HepG2 (cell line): ENCODE measurements around the gene ATP6V1G2. TPM values are rescaled to one million over a fixed set of nuclear protein-coding genes. Genes with fewer than 3 reads are reported as not detected.

Source experiments
- BRD4 ChIP-seq: sonication (generic); formaldehyde crosslinking; IDR thresholded peaks from 2 replicates; pipeline ENCODE4 v1.4.0; 2020; ENCODE audit warnings: missing genetic modification reagents
- EED ChIP-seq: sonication (generic); formaldehyde crosslinking; IDR thresholded peaks from 2 replicates; pipeline ENCODE4 v1.5.0; 2020; ENCODE audit warnings: mild to moderate bottlenecking, missing genetic modification reagents
- GTF2F1 ChIP-seq: fragments of 150-350 bp; IDR thresholded peaks from 2 replicates; pipeline ENCODE4 v1.6.1; 2014; ENCODE audit warnings: low read length
- HOXA3 ChIP-seq: sonication (generic); formaldehyde crosslinking; IDR thresholded peaks from 2 replicates; pipeline ENCODE4 v1.5.0; 2020; ENCODE audit warnings: missing genetic modification reagents
- MAFF ChIP-seq: IDR thresholded peaks from 2 replicates; pipeline ENCODE4 v1.6.1; 2011; ENCODE audit warnings: low read depth, low read length, improper control_type of control experiment
- MATR3 ChIP-seq: sonication (generic); formaldehyde crosslinking; IDR thresholded peaks from 2 replicates; pipeline ENCODE4 v1.4.0; 2020; ENCODE audit warnings: missing genetic modification reagents
- MAZ ChIP-seq, 2 experiments: sonication (generic) in 1 of 2; formaldehyde crosslinking in 1 of 2; IDR thresholded peaks; 2 replicates each; pipeline versions ENCODE4 v1.5.0 to v1.6.1; 2012 to 2020; ENCODE audit warnings: low read depth in 2 of 2, mild to moderate bottlenecking in 2 of 2, borderline replicate concordance in 1 of 2, improper control_type of control experiment in 1 of 2, low read length in 1 of 2, missing genetic modification reagents in 1 of 2, moderate library complexity in 1 of 2
- MTA3 ChIP-seq: sonication (generic); formaldehyde crosslinking; IDR thresholded peaks from 2 replicates; pipeline ENCODE4 v1.4.0; 2020; ENCODE audit warnings: missing genetic modification reagents
- PITX1 ChIP-seq: sonication (generic); formaldehyde crosslinking; IDR thresholded peaks from 2 replicates; pipeline ENCODE4 v1.5.1; 2020; ENCODE audit warnings: mild to moderate bottlenecking, missing genetic modification reagents
- SKI ChIP-seq: fragments of 450-650 bp; IDR thresholded peaks from one replicate; pipeline ENCODE4 v1.6.1; 2018; ENCODE audit warnings: mild to moderate bottlenecking; ENCODE audit not compliant: partially characterized antibody
- SNAPC2 ChIP-seq: sonication (generic); formaldehyde crosslinking; IDR thresholded peaks from 2 replicates; pipeline ENCODE4 v1.8.1; 2022; ENCODE audit warnings: mild to moderate bottlenecking, missing genetic modification reagents
- SP5 ChIP-seq: IDR thresholded peaks from 2 replicates; pipeline ENCODE4 v1.6.1; 2016; ENCODE audit warnings: low read depth, borderline replicate concordance
- TOE1 ChIP-seq: sonication (generic); formaldehyde crosslinking; IDR thresholded peaks from 2 replicates; pipeline ENCODE4 v1.4.0; 2020; ENCODE audit warnings: mild to moderate bottlenecking, missing genetic modification reagents
- ZFP36L2 ChIP-seq: sonication (generic); formaldehyde crosslinking; IDR thresholded peaks from 2 replicates; pipeline ENCODE4 v1.4.0; 2020; ENCODE audit warnings: missing genetic modification reagents
- ZNF136 ChIP-seq: sonication (generic); formaldehyde crosslinking; IDR thresholded peaks from 2 replicates; pipeline ENCODE4 v1.8.1; 2022; ENCODE audit warnings: low read depth, mild to moderate bottlenecking, moderate library complexity, missing genetic modification reagents
- ZNF180 ChIP-seq: sonication (generic); formaldehyde crosslinking; IDR thresholded peaks from 2 replicates; pipeline ENCODE4 v1.4.0; 2020; ENCODE audit warnings: low read depth, missing genetic modification reagents, borderline replicate concordance
- ZNF225 ChIP-seq: sonication (generic); formaldehyde crosslinking; IDR thresholded peaks from 2 replicates; pipeline ENCODE4 v1.4.0; 2020; ENCODE audit warnings: mild to moderate bottlenecking, missing genetic modification reagents
- ZNF256 ChIP-seq: sonication (generic); formaldehyde crosslinking; conservative IDR thresholded peaks from 2 replicates; pipeline ENCODE4 v1.4.0; 2020; ENCODE audit warnings: missing genetic modification reagents
- ZNF263 ChIP-seq: sonication (generic); formaldehyde crosslinking; IDR thresholded peaks from 2 replicates; pipeline ENCODE4 v1.4.0; 2020; ENCODE audit warnings: missing genetic modification reagents
- ZNF382 ChIP-seq: sonication (generic); formaldehyde crosslinking; IDR thresholded peaks from 2 replicates; pipeline ENCODE4 v1.5.0; 2020; ENCODE audit warnings: missing genetic modification reagents, mild to moderate bottlenecking, borderline replicate concordance
- ZNF44 ChIP-seq: sonication (generic); formaldehyde crosslinking; IDR thresholded peaks from 2 replicates; pipeline ENCODE4 v1.5.1; 2020; ENCODE audit warnings: mild to moderate bottlenecking, missing genetic modification reagents
- ZNF546 ChIP-seq: sonication (generic); formaldehyde crosslinking; conservative IDR thresholded peaks from 2 replicates; pipeline ENCODE4 v1.8.1; 2023; ENCODE audit warnings: mild to moderate bottlenecking, missing genetic modification reagents
- ZNF552 ChIP-seq: sonication (generic); formaldehyde crosslinking; IDR thresholded peaks from 2 replicates; pipeline ENCODE4 v1.9.0; 2022; ENCODE audit warnings: missing genetic modification reagents, mild to moderate bottlenecking, borderline replicate concordance
- ZNF737 ChIP-seq: sonication (generic); formaldehyde crosslinking; IDR thresholded peaks from 2 replicates; pipeline ENCODE4 v1.5.0; 2020; ENCODE audit warnings: missing genetic modification reagents, mild to moderate bottlenecking, borderline replicate concordance
- ZNF850 ChIP-seq: sonication (generic); formaldehyde crosslinking; conservative IDR thresholded peaks from 2 replicates; pipeline ENCODE4 v1.9.0; 2021; ENCODE audit warnings: mild to moderate bottlenecking, missing genetic modification reagents
- polyA plus RNA-seq, 8 experiments: library from polyadenylated mRNA; depleted of rRNA in 3 of 8; stranded (reverse) in 7 of 8; unstranded in 1 of 8; fragments of >200 nt; fragmentation: Illumina TruSeq in 4 of 8; extraction: Trizol in 4 of 8; gene quantifications; 2 replicates each; pipeline versions ENCODE4 v1.2.1 to v1.2.3, GENCODE V29; 2011 to 2016; ENCODE audit warnings: low read depth in 4 of 8, missing spikeins in 1 of 8, mixed read lengths in 1 of 8; ENCODE audit not compliant: insufficient read depth in 1 of 8
- total RNA-seq, 5 experiments: library from RNA; depleted of rRNA; stranded (reverse); fragments of >200 nt; fragmentation: Illumina TruSeq; extraction: Trizol; gene quantifications; 2 replicates each; pipeline ENCODE4 v1.2.3, GENCODE V29; 2016; ENCODE audit warnings: low read depth in 1 of 5
- TF ChIP-seq, protein P1 (sequence below): sonication (generic); formaldehyde crosslinking; IDR thresholded peaks from 2 replicates; pipeline ENCODE4 v1.4.0; 2020; ENCODE audit warnings: mild to moderate bottlenecking, missing genetic modification reagents
- TF ChIP-seq, protein P2 (sequence below): sonication (generic); formaldehyde crosslinking; IDR thresholded peaks from 2 replicates; pipeline ENCODE4 v1.4.0; 2020; ENCODE audit warnings: low read depth, mild to moderate bottlenecking, missing genetic modification reagents
- TF ChIP-seq, protein P3 (sequence below): sonication (generic); formaldehyde crosslinking; IDR thresholded peaks from 2 replicates; pipeline ENCODE4 v1.4.0; 2020; ENCODE audit warnings: missing genetic modification reagents, low read depth, mild to moderate bottlenecking, borderline replicate concordance
- TF ChIP-seq, protein P4 (sequence below): IDR thresholded peaks from 2 replicates; pipeline ENCODE4 v1.6.1; 2012; ENCODE audit warnings: inconsistent platforms

The ATP6V1G2 gene
- total and polyA plus RNA-seq, 2 of the 13 experiments (the other 11 are each of a cell fraction or from before 2014, with no cell fraction given): 0.27 to 0.83 TPM

DNA sequence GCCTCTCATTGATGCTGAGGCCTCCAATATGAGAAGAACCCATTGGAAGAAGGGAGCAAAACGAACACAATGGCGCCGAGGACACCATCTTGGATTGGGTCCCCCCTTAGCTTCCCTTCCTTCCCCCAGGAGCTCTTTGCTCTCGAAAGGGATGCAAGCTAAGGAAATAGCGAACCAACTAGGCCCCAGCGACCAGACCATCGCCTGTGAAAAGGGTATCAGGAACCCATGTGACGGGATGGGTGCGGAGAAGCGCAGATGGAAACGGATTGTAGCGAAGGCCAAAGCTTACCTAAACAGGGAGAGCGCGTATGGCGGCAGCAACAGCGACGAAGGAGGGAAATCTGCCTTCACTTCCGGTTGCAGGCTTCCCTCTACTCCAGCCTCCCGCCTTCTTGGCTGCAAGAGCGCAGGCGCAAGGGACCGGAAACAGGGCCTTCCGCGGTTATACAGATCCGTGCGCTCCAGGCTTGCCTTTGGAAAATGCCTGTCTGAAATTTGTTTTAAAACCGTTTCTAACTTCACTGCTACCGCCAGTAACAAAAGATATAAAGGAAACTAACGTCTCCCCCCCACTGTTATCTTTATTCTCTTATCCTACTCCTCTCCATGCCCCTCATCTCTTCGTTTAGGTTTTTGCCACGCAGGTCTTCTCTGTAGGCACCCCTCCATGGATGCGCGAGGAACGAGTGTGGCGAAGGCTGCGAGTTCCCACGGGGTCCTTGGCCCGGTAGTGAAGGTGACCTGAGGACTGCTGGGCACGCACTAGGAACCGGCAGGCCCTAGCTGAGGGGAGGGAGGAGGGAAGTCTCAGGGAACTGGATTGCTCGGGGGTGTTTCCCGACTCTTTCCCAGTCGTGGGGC is 4.5 kb downstream of the ATP6V1G2 start, which contains the start of gene DDX39B (continued):
- TF ChIP-seq ZNF180 (CRISPR knock-in tag) (no peak), SNAPC2 (no peak), MAZ (IDR thresholded peaks at IDR 0.05; ENCODE audit: borderline replicate concordance, low read depth, low read length) (peak; percentile 44; the same call in 1 of the 2 replicates), MAZ (CRISPR knock-in tag; IDR thresholded peaks at IDR 0.05; ENCODE audit: low read depth) (peak; percentile 71), ZNF256 (CRISPR knock-in tag) (peak; percentile 93), SP5 (CRISPR knock-in tag) (peak; percentile 44; the same call in 1 of the 2 replicates), MATR3 (CRISPR knock-in tag) (no peak), PITX1 (CRISPR knock-in tag) (peak; percentile 92), TOE1 (CRISPR knock-in tag) (no peak; the same call in 1 of the 2 replicates), ZNF136 (CRISPR knock-in tag) (peak; percentile 61; the same call in 1 of the 2 replicates), HOXA3 (CRISPR knock-in tag) (peak; percentile 97), ZNF546 (CRISPR knock-in tag) (peak; percentile 88), ZNF225 (CRISPR knock-in tag) (peak; percentile 87; the same call in 1 of the 2 replicates), ZFP36L2 (CRISPR knock-in tag) (no peak), ZNF44 (no peak; the same call in 1 of the 2 replicates), GTF2F1 (peak; percentile 94), ZNF263 (peak; percentile 84), BRD4 (CRISPR knock-in tag) (peak; percentile 100), ZNF850 (CRISPR knock-in tag) (no peak), EED (CRISPR knock-in tag) (peak; percentile 47), ZNF382 (CRISPR knock-in tag) (no peak), ZNF737 (CRISPR knock-in tag) (no peak; the same call in 1 of the 2 replicates), MTA3 (CRISPR knock-in tag) (no peak), MAFF (no peak), ZNF552 (CRISPR knock-in tag) (no peak), SKI (no peak)
- TF ChIP-seq, protein P1, sequence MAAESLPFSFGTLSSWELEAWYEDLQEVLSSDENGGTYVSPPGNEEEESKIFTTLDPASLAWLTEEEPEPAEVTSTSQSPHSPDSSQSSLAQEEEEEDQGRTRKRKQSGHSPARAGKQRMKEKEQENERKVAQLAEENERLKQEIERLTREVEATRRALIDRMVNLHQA (CRISPR knock-in tag): 0 out of 2 replicates have a peak, but pooled peaks have one; percentile 76
- TF ChIP-seq, protein P2, sequence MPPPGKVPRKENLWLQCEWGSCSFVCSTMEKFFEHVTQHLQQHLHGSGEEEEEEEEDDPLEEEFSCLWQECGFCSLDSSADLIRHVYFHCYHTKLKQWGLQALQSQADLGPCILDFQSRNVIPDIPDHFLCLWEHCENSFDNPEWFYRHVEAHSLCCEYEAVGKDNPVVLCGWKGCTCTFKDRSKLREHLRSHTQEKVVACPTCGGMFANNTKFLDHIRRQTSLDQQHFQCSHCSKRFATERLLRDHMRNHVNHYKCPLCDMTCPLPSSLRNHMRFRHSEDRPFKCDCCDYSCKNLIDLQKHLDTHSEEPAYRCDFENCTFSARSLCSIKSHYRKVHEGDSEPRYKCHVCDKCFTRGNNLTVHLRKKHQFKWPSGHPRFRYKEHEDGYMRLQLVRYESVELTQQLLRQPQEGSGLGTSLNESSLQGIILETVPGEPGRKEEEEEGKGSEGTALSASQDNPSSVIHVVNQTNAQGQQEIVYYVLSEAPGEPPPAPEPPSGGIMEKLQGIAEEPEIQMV (CRISPR knock-in tag): no peak; the same call in 1 of the 2 replicates
- TF ChIP-seq, protein P3, sequence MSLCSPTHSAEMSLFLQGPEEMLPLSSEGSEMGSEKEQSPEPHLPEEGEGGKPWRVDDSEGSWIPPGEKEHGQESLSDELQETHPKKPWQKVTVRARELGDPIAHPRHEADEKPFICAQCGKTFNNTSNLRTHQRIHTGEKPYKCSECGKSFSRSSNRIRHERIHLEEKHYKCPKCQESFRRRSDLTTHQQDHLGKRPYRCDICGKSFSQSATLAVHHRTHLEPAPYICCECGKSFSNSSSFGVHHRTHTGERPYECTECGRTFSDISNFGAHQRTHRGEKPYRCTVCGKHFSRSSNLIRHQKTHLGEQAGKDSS (CRISPR knock-in tag): peak; percentile 77
- TF ChIP-seq, protein P4, sequence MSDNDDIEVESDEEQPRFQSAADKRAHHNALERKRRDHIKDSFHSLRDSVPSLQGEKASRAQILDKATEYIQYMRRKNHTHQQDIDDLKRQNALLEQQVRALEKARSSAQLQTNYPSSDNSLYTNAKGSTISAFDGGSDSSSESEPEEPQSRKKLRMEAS: peak; percentile 83
